ENCODE data around the gene PITX2.
A peak's percentile ranks its signal among the peaks of the same experiment; 100 is the strongest.

The PITX2 gene

GRCh38 chr4:110629780-110630687, 7.2 kb upstream of the PITX2 start:
- Mint-ChIP-seq H3K9me3 (peaks cover 24% of the 10 kb centered on the region), H3K4me3 (no peak overlapping the region), H3K27me3 (peaks cover 66% of the 10 kb centered on the region), H3K36me3 (peaks cover 10% of the 10 kb centered on the region), H3K4me1 (peaks cover 6% of the 10 kb centered on the region), H3K27ac (peak overlapping the region; percentile 30)

DNA sequence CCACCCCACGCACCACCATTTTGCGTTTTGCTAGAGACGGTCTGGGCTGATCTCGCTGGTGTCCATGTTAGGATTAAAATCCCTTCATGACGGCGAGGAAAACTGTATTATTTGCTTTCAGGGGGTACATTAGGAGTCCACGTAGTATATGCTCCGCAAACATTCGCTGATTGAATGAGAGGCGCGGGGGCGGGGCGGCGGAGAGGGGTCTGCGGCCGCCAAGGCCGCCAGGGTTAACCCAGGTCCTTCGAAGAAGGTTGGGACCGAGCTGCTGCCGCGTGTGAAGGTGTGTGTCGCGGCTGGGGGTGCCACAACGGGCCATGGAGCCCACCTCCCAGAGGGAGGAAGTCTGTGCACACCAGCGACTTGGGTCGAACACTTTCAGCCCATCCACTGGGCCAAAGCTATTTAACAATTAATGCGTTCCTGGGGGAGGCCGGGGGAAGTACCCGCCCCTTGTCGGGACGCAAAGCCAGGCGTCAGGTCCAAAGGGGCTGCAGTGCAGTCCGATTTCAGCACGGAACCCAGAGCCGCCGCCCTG, 6.4 kb upstream of the PITX2 start:
- H3K36me3 Mint-ChIP-seq, result peaks cover 9% of the 10 kb centered on the region
- no peak overlapping the region for H3K4me3 Mint-ChIP-seq
- peaks cover 26% of the 10 kb centered on the region for H3K9me3 Mint-ChIP-seq
- no peak overlapping the region for H3K27ac Mint-ChIP-seq
- H3K27me3 Mint-ChIP-seq, result peaks cover 69% of the 10 kb centered on the region
- H3K4me1 Mint-ChIP-seq, result peaks cover 6% of the 10 kb centered on the region

- H3K27ac Mint-ChIP-seq, result no peak overlapping the region
- no peak overlapping the region for H3K4me3 Mint-ChIP-seq
- peaks cover 6% of the 10 kb centered on the region for H3K4me1 Mint-ChIP-seq
- peaks cover 9% of the 10 kb centered on the region for H3K36me3 Mint-ChIP-seq
- peaks cover 29% of the 10 kb centered on the region for H3K9me3 Mint-ChIP-seq
- peaks cover 72% of the 10 kb centered on the region for H3K27me3 Mint-ChIP-seq
Measured at GRCh38 chr4:110628663-110629213, 5.9 kb upstream of the PITX2 start.

GRCh38 chr4:110627977-110628662, 5.2 kb upstream of the PITX2 start:
- peaks cover 9% of the 10 kb centered on the region for H3K36me3 Mint-ChIP-seq
- H3K27ac Mint-ChIP-seq, result no peak overlapping the region
- H3K27me3 Mint-ChIP-seq, result peaks cover 74% of the 10 kb centered on the region
- peaks cover 11% of the 10 kb centered on the region for H3K4me1 Mint-ChIP-seq
- no peak overlapping the region for H3K4me3 Mint-ChIP-seq
- peaks cover 33% of the 10 kb centered on the region for H3K9me3 Mint-ChIP-seq

- Mint-ChIP-seq H3K4me1 (peaks cover 9% of the 10 kb centered on the region), H3K27ac (no peak overlapping the region), H3K4me3 (no peak overlapping the region), H3K9me3 (peaks cover 33% of the 10 kb centered on the region), H3K27me3 (peaks cover 73% of the 10 kb centered on the region), H3K36me3 (peaks cover 8% of the 10 kb centered on the region)
Measured at GRCh38 chr4:110626532-110627153, 3.8 kb upstream of the PITX2 start.

DNA sequence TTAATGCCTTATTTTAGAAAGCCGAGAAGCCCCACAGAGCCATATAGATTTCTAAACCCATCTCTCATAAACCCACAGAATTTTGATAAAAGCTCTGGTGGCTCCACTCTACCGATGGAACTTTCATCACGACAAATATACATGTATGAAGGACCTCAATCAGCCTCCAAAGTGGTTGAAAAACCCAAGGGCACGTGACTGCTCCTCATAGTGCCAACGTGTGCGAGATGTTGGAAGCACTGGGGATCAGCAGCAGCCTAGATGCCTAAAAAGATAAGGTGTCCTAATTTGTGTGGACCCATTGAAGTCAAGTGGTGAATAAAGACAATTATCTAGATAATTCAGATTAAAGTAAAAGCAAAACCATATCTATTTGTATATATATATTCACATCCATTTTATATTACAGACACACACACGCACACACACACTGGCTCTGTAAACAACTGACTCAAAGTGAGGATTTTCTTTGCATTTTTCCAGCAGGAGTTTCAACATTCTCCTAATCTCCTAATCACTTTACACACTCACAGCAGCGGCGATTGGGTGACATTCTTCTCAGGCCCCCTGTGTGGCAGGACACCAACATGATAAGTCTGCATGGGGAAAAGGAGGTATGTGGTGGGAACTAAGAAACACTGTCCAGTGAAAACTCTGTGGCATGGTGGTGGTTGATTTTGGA, 2.8 kb upstream of the PITX2 start:
- peaks cover 12% of the 10 kb centered on the region for H3K4me1 Mint-ChIP-seq
- peaks cover 33% of the 10 kb centered on the region for H3K9me3 Mint-ChIP-seq
- H3K4me3 Mint-ChIP-seq, result no peak overlapping the region
- peaks cover 71% of the 10 kb centered on the region for H3K27me3 Mint-ChIP-seq
- H3K36me3 Mint-ChIP-seq, result peaks cover 8% of the 10 kb centered on the region
- no peak overlapping the region for H3K27ac Mint-ChIP-seq

DNA sequence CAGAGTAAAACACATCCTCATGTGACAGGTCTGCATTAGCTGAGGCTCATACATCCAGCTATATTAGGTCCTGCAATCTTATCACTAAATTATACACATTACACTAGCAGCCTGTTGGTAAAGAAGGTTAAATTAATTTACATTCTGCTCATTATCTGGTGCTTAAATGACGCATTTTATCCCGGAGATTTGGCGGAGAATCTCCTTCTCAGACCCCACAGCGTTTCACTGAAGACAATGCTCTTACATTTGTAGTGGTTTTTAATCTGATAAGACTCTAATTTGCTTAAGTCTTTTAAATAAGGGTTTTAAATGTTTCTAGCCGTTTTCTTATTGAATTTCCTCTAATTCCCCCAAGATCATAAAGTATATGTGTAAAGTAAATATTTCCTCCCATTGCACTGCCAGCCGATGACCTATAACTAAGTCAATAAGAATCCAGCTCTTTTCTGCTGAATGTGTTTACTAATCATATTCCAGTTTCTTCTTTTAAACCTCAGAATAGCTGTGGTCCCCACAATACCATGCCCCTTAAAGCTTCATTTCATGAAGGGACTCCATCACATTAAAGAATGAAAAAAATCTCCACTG, 2.1 kb upstream of the PITX2 start:
- Mint-ChIP-seq H3K4me1 (peaks cover 19% of the 10 kb centered on the region), H3K9me3 (peaks cover 33% of the 10 kb centered on the region), H3K36me3 (peaks cover 8% of the 10 kb centered on the region), H3K27ac (no peak overlapping the region), H3K27me3 (peaks cover 72% of the 10 kb centered on the region), H3K4me3 (no peak overlapping the region)

DNA sequence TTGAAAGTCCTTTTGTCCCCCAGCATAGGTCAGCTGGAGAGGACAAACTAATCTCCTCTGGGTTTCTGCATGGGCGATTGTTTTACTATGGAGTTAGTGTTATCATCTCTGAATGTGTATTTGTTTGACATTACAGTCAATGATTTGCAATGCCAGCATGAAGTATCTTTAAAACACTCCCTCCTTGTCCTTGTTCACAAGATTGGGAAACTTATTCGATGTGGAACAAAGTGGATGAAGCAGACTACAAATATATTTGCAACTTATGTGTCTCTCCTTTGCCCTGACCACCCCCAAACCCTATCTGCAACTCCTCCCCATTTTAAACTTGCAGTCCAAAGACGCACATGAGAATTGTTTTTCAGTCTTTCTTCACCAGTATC, 1.5 kb upstream of the PITX2 start:
- H3K27me3 Mint-ChIP-seq, result peaks cover 74% of the 10 kb centered on the region
- H3K4me3 Mint-ChIP-seq, result no peak overlapping the region
- H3K4me1 Mint-ChIP-seq, result peaks cover 25% of the 10 kb centered on the region
- H3K27ac Mint-ChIP-seq, result no peak overlapping the region
- peaks cover 9% of the 10 kb centered on the region for H3K36me3 Mint-ChIP-seq
- peaks cover 33% of the 10 kb centered on the region for H3K9me3 Mint-ChIP-seq

DNA sequence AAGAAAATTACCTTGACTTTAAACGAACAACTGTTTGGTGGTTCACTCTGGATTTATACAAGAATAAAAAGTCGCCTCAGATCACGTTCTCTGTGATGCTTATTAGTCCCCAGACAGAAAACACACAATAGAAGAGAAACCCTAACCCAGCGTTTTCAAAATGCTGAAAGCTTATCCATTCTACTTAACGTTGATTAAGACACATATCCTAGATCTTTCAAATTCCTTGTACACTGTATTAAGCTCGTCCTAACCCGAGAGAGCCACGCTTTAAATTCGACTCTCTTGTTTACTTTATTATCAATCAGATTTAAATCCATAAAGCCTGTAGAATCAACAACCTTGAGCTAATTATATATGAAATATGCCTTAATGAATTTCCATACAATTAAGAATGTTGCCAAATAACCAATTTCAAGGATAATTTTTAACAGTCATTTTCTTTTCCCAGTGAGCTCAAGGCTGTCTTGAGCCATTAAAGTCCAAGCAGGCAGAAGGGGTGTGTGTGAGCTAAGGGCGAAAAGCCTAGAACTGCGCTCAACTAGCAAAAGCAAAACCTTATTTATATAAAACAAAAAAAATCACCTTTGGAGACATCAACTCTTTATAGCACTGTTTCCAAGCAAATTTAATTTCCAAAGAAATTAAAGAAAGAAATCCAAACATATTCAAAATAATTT, 981 bp upstream of the PITX2 start:
- H3K36me3 Mint-ChIP-seq, result peaks cover 8% of the 10 kb centered on the region
- H3K4me3 Mint-ChIP-seq, result peak overlapping the region; percentile 71
- peaks cover 74% of the 10 kb centered on the region for H3K27me3 Mint-ChIP-seq
- peaks cover 26% of the 10 kb centered on the region for H3K4me1 Mint-ChIP-seq
- peaks cover 30% of the 10 kb centered on the region for H3K9me3 Mint-ChIP-seq
- H3K27ac Mint-ChIP-seq, result no peak overlapping the region

GRCh38 chr4:110621839-110622751, 782 bp downstream of the PITX2 start:
- Mint-ChIP-seq H3K9me3 (peaks cover 22% of the 10 kb centered on the region), H3K36me3 (peaks cover 3% of the 10 kb centered on the region), H3K4me1 (peaks cover 35% of the 10 kb centered on the region), H3K4me3 (peak overlapping the region; percentile 58), H3K27ac (no peak overlapping the region), H3K27me3 (peaks cover 73% of the 10 kb centered on the region)

DNA sequence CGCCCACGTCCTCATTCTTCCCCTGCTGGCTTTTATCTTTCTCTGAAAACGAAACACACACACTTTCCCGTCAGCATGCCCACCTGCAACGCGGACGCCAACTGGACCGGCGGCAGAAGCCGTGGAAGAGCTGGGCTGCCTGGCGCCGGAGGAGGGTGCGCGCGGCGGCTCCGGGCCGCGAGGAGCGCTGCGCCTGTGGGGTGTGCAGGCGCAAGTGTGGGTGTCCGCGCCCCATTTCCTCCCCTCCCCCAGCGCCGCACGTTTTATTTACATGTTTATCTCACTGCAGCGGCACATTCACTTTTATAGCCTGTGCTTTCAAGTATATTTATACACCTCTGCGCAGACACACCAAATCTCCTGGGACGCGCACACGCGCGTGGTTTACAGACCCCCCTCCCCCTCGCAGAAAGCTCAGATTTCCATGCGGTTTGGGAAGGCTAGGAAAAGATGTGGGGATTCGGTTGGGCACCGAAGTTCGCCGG, 1.5 kb downstream of the PITX2 start:
- H3K9me3 Mint-ChIP-seq, result peaks cover 23% of the 10 kb centered on the region
- H3K4me1 Mint-ChIP-seq, result peaks cover 35% of the 10 kb centered on the region
- H3K27me3 Mint-ChIP-seq, result peaks cover 74% of the 10 kb centered on the region
- H3K27ac Mint-ChIP-seq, result no peak overlapping the region
- peak overlapping the region; percentile 36 for H3K4me3 Mint-ChIP-seq
- H3K36me3 Mint-ChIP-seq, result peaks cover 3% of the 10 kb centered on the region

DNA sequence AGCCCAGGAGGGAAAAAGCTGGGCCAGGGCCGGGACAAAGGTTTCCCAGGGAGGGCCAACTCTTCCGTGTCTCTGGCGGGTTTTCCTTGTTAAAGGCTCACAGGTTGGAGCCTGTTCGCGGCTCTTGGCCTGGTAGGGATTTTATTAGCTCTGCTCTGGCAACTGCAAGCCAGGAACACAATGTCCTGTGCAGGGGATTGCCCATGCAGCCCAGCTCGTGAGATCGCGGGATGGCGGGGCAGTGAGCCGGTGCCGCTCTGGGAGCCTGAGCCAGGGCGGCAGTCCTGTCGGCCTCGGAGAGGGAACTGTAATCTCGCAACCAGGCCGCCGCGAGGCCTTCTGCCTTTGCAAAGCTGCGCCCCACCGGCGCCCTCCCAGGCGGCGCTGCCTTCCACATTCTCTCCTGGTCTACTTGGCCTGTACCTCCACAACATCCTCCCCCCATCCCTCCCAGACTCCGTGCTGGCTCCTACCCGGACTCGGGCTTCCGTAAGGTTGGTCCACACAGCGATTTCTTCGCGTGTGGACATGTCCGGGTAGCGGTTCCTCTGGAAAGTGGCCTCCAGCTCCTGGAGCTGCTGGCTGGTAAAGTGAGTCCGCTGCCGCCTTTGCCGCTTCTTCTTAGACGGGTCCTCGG, 2.1 kb downstream of the PITX2 start:
- Mint-ChIP-seq H3K27me3 (peaks cover 74% of the 10 kb centered on the region), H3K9me3 (peaks cover 23% of the 10 kb centered on the region), H3K27ac (no peak overlapping the region), H3K4me3 (peak overlapping the region; percentile 36), H3K36me3 (peaks cover 3% of the 10 kb centered on the region), H3K4me1 (peaks cover 35% of the 10 kb centered on the region)

GRCh38 chr4:110620322-110620690, 2.6 kb downstream of the PITX2 start:
- peak overlapping the region; percentile 44 for H3K4me3 Mint-ChIP-seq
- peaks cover 3% of the 10 kb centered on the region for H3K36me3 Mint-ChIP-seq
- H3K9me3 Mint-ChIP-seq, result peaks cover 22% of the 10 kb centered on the region
- H3K27ac Mint-ChIP-seq, result no peak overlapping the region
- H3K4me1 Mint-ChIP-seq, result peaks cover 35% of the 10 kb centered on the region
- H3K27me3 Mint-ChIP-seq, result peaks cover 74% of the 10 kb centered on the region
